ENCODE measurements around the gene IL5RA. TPM values are rescaled to one million over a fixed set of nuclear protein-coding genes. Genes with fewer than 3 reads are reported as not detected.

The IL5RA gene
- total RNA-seq, 1 donor from 2014 or later: not detected

DNA sequence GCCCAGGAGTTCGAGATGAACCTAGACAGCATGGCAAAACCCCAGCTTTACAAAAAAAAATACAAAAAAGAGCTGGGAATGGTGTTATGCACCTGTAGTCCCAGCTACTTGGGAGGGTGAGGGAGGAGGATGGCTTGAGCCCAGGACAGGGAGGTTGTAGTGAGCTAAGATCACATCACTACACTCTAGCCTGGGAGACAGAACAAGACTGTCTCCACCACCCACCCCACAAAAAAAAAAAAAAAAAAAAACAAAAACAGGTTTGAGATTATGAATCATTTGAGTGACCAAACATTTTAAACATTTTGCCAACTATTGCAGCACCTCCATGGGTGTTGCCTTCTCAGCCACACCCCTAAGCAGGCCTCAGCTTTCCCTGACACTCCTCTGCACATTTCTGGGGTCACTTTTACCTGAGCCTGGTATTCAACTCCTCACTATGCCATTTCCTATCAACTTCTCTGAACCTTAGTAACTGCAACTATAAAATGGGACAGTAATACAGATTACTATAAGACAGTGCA lies 41.8 kb downstream of the IL5RA start:
- no peak for DNase-seq (ENCODE audit: low read depth)

DNA sequence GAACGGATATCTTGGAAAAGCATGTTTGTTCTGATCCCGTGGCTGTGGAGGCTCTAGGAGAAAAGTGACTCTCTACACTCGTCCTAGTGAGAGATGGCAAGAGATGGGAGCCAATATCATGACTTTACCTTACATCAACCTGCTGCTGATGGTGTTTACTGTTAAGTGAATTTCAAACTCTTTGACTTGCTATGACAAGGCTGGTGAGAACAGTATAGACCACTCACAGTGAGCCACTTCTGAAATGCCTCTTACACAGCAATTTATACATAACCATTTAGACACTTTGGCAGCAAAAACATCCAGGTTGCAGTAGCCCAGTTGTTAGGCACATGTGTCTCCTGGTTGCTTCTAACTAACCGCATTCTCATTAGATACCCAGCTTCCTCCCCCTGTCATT lies 43.3 kb downstream of the IL5RA start:
- no peak for DNase-seq (ENCODE audit: low read depth)

DNA sequence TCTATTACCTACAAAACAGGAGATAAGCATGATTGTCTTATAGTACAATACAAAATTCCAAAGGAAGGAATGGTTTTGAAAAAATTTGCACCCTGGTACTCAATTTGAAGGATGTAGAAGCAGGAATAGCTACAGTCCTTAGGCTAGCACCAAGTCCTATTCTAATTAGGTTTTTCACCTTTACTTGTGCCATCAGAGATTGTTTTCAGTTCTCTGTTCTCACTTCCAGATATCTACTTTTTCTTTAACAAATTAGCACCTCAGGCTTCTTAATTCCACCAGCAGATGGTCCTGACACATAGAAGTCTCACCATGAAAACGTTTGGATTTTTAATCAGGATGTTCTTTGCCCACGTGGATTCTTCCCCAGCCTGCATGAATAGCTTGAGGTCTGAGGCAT lies 43.8 kb downstream of the IL5RA start:
- no peak for DNase-seq (ENCODE audit: low read depth)

DNA sequence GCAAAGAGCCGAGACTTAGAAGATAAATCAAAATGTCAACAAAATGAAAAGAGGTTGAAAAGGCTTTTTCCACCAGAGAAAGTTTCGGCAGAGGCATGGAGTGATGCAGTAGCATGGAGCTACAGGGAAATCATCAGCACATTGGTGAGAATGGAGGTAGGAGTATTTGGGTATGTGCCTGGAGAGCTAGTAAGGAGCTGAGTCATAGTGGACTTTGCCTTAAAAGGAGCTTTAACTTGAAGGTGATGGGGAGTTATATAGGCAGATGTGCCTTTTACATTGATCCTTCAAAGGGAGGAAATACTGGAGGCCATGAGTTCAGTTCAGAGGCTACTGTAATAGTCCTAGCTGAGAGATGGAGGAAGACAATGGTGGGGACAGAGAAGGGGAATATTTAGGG lies 44.3 kb downstream of the IL5RA start:
- DNase-seq (ENCODE audit: low read depth): no peak

DNA sequence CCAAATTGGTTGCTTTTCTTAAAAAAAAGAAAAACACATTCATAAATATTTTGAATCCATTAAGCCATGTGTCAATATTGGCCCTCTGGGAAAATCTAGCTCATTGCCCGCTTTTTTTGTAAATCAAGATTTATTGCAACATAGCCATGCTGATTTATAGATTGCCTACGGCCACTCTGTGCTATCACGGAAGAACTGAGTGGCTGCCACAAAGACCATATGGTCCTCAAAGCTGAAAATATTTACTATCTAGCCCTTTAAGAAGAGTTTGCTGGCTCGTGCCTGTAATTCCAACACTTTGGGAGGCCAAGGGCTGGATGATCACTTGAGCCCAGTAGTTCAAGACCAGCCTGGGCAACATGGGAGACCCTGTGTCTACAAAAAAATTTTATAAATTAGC lies 45.9 kb downstream of the IL5RA start:
- DNase-seq (ENCODE audit: low read depth): no peak

DNA sequence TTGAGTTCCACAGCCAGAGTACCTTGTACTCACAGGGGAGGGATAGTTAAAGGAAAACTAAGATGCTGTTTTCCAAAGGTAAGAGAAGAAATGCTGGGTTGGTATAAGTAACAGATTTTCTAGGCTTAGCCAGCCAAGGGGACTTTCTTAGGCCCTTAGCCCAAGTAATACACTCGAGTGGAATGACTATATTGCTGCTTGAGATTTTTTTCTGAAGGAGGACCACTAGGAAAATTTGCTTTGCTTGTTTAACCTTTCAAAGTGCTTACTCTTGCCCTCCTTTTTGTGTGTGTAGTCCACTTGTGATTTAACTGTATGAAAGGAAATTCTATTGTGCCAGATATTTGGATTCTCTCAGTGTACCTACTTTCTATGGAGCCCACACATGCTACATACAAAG lies 50.5 kb downstream of the IL5RA start:
- DNase-seq (ENCODE audit: low read depth): no peak

DNA sequence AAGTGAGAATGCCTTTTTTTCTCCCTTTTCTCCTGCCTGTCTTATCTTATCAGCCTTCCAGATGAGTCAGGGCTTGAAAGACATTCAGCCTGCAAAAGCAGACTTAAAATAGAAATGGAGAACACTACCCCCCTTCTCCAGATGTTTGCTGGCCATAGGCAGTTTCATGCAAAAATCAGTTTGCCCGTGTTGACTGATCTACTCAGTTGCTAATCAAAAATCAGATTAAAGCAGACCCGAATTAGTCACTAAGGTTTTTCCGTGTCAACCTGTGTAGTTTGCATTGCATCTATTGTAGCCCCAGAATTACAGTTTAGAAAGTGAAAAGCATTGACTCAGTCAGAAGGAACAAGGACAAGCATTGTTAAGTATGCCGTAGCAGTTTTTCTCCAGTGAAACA lies 56.2 kb downstream of the IL5RA start:
- DNase-seq (ENCODE audit: low read depth): no peak

DNA sequence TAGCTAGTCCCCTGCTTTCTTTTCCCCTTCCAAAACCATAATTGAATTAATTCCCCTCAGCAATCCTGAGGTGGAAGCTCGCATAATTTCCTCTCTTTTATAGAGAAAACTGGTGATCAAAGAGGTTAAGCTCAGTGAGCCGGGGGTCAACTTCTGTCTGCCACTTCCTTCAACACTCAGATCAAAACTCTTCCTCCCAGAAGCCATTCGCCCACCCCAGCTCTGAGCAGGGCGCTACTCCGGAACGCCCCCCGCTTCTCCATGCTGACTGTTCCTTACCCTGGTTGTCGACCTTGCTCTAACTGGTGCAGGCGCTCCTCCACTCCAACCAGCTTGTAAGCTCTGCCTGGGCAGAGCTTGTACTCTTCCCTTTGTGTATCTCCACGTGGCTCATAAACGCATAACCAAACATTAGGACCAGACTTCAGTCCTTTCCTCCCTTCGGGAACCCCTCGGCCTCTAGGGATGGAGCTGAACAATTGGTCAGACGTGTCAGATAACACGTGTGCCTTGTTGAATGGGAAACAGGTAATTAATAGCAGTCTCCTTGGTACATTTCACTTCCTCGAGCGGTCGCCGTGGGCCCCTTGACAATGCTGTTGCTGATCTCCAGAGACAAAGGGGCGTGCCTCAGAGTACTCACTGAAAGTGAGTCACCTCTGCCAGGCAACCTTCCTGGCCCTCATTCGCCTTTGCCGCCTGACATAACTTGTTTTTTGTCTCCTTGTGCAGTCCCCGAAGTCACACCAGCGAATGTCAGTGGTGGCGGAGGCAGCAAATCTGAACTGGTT lies 71.8 kb downstream of the IL5RA start:
- no peak for DNase-seq (ENCODE audit: low read depth)

DNA sequence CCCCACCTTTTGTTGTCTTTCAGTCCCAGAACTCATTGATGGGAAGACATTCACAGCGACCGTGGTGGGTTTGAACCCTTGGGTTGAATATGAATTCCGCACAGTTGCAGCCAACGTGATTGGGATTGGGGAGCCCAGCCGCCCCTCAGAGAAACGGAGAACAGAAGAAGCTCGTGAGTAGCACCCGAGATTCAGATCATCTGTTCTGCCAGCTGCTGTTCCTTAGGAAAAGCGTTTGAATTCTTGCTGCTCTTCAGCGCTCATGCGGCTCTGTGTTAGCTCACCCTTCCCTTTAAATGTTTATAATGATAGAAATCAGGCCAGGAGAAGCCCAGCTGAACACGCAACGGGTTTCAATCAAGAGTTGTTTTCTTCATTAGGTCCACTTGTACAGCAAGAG lies 73.0 kb downstream of the IL5RA start:
- no peak for DNase-seq (ENCODE audit: low read depth)

DNA sequence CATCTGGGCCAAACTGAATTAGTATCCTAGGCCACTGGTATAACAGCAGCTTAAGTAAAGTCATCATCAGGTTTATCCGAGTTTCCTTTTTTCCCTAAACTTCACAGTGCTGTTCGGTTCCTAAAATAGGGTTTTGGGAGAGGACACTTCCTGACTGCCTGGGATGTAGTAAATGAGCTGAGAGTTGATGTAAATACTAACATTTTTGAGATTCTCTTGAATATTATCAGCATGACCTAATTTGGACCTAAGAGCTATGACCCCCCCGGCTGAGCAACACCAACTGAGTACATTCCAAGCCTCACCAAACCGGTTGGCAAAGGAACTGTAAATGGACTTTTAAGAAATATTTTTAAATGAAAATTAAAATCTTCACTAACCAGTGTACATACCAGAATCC lies 78.8 kb downstream of the IL5RA start:
- DNase-seq (ENCODE audit: low read depth): no peak

DNA sequence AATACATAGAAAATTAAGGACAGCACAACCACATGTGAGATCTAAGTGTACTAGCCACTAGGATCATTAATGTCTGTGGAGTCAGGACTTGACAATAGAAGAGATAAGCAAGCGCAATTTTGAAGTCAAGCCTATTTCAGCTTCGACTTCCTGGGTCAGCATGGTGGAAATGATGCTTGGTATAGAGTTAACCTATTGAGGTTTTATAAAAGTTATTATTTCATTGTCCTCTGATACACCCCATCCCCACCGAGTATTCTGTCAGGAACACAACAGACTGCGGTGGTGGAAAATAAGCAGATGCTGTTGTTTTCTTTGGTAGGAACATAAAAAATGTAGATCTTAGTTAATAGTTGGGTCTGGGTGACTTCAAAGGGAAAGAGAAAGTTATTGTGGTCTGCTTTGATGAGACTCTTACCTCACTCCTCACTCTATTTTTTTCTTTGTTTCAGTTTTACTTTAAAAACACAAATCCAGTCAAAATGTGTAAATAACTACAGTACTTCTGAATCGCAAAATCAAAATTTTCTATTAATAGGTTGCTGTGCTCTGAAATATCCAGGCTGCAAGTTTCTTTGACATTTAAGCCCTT lies 82.1 kb downstream of the IL5RA start:
- DNase-seq (ENCODE audit: low read depth): no peak

DNA sequence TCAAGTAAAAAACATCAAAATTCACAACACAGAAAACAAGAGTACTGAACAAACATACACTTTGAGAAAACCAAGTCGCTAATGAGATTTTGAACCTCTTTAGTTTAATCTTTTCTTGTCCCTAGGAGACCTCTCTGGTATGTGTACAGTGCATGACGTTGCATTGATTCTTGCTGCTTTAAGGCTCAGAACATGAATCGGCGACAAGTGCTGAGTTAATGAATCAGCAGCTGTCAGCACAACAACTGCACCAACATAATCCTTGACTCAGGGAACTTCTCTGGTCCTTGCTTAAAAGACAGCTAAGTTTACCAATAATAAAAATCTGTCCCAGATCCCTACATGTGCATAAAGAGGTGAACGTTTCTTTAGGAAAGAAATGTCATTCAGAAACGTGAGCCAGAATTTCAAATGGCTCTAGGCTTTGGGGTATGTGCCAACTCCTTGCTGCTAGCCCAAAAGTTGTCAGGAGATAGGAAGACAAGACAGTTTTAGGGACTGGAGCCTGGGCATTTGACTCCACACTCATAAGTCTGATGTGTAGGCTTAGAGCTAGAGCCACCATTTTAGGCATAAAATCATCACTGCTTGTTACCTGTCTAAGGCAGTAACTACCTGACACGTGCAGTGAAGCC lies 86.9 kb downstream of the IL5RA start:
- peak; percentile 2 for DNase-seq (ENCODE audit: low read depth)

DNA sequence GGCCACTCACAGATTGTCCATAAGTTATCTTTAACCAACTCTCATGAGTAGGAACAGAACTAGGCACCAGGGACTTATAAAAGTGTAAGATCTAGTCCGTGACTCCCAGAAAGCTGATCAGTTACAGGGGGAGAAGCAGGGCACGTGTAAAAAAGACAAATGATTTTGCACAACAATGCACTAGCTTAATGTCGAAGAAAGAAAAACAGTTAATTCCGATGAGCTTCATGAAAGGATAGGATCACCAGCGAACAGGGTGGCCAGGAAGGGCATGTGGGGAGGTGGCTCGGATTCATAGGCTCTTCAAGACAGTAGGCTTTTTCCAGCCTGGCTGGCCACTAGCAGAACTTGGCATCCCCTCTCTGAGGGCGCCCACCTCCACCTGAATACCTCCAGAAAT lies 90.0 kb downstream of the IL5RA start:
- DNase-seq (ENCODE audit: low read depth): no peak

Other genes with a start within 250 kb of the IL5RA start
- 22.9 and 26.1 TPM in 2 replicates for gene TRNT1, start 16.6 kb upstream of the IL5RA start, total RNA-seq
- gene CRBN, start 69.3 kb upstream of the IL5RA start, total RNA-seq: 43.8 and 79.0 TPM in 2 replicates

Measured in myocyte (in vitro differentiated cells).